ENCODE results near the gene RTN4IP1.
A peak's percentile ranks its signal among the peaks of the same experiment; 100 is the strongest.
"Not testable (repeated sequence)": the region's sequence is repeated elsewhere in the genome, so short reads cannot be mapped to it uniquely, and the experiment has no call there.

The RTN4IP1 gene

GRCh38 chr6:106626485-106626884 lies 2.8 kb downstream of the RTN4IP1 start:
- no peak for DNase-seq

DNA sequence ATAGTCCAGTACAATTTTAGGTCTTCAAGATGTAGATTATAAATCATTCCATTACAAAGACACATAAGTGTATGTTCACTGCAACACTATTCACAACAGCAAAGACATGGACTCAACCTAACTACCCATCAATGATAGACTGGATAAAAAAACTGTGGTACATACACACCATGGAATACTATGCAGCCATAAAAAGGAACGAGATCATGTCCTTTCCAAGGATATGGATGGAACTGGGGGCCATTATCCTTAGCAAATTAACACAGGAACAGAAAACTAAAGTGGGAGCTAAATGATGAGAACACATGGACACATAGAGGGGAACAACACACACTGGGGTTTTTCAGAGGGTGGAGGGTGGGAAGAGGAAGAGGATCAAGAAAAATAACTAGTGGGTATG lies 6.3 kb downstream of the RTN4IP1 start:
- DNase-seq: no peak

GRCh38 chr6:106622412-106622811 lies 6.9 kb downstream of the RTN4IP1 start:
- no peak for DNase-seq

DNA sequence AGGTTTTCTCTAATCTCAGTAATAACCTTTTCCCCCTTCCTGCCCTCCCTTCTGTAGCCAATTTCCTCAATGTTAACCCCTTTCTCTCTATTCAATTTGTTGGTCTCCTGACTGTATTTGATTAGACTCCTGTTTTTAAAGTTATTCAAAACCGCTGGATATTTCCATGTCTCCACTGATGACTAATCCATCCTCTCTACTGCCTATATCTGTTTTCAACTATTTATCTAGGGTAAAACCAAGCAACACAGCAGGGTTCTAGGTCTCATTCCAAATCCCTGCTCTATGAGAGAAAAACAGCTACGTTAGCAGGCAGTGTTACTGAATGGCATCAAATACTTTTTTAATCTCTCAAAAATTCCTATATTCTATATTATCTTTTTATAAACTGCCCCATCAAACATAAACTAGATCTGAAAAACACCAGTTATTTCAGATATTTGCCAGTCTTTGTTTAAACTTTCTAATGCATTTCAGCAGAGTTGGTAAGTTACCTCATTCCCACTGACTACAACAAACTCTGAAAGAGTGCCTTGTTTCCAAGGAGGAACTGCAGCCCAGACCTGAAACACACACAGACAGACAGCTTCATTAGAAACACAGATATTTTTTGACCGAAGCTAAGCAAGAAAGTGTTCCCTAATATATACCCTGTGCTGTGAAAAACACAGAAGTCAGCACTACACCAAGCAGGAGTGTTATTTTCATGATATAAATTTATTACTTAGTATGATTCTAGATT lies 8.2 kb downstream of the RTN4IP1 start:
- DNase-seq: no peak

- DNase-seq: no peak
Observed at GRCh38 chr6:106619223-106619622, 10.1 kb downstream of the RTN4IP1 start.

DNA sequence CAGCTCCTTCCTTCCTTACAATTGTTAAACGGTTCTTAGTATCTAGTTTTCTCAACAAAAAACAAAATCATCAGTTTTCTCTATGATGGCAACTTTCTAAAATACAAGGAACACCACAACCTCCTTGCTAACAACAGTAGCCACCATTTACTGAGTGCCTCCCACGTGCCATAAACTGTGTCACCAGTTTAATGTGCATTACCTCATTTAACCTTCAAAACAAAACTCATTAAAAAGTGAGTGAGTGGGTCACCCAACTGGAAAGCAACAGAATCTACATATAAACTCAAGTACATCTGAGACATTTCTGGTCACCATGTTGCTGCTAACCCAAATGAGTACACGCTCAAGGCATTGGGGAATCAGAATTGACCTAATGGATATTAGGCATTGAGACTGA lies 11.0 kb downstream of the RTN4IP1 start:
- no peak for DNase-seq

- no peak for DNase-seq
Observed at GRCh38 chr6:106617857-106618256, 11.4 kb downstream of the RTN4IP1 start.

GRCh38 chr6:106617302-106617701 lies 12.0 kb downstream of the RTN4IP1 start:
- DNase-seq: no peak

- no peak for DNase-seq
Observed at GRCh38 chr6:106614592-106615257, 14.6 kb downstream of the RTN4IP1 start.

DNA sequence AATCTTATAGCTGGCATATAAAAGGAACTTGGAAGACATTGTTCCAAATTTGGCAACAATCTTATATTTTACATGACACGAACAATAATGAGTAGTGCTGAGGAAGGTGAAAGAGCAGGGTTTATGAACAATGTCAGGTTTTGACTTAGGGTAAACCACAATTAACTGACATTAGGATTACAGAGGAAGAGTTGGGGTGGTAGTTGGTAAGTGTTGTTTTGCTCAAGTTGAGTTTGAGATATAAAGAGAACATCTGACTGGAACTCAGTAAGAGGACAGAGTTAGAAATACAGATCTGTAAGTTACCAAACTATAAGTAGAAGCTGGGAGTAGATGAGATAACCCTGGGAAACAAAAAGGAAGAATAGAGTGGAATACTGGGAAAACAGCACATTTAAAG lies 15.1 kb downstream of the RTN4IP1 start:
- DNase-seq: no peak

DNA sequence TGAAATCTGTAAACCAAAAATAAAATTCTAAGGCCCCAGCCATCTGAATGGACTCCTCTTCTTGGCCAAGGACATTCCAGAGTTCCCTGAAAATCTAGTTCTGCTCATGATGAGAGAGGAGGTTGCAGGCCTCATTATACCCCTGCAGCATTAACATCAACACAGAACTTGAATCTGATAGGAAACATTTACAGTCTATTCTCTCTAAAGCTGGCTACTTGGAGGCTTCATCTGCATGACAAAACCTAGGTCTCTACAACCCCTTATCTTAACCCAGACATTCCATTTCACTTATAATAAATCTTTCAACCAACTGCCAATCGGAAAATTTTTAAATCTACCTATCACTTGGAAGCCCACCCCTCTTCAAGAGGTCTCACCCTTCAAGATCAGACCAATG lies 15.7 kb downstream of the RTN4IP1 start:
- DNase-seq: no peak

DNA sequence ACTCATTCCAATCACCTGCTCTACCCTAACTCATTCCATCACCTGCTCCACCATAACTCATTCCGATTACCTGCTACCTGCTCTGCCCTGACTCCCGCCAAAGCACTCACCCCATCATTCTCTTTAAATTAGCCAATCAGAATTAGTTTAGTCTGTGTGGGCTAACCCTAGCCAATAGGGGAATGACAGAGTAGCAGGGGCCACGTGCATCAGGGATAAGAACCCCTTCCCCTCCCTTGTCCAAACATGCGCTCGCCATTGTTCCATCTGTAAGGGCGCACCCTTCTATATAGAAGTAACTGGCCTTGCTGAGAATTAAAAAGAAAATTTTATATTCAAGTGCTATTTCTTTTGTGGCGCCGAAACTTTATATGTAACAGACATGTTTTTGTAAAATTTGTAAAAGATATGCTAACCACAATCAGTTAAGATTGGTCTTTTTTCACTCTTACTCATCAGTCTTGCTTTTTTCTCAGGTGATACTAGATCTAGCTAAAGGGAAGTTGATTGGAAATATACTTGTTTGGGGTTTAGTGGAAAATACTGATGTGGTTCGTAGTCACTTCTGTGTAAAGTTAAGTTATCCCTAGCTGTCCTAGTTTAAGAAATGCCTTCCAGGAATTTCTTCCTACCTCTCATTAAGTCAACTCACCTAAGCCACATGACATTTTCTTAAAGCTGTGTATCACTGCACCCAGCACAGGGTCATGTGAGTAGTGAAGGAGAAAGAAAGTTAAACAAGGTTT lies 16.5 kb downstream of the RTN4IP1 start:
- no peak for DNase-seq

DNA sequence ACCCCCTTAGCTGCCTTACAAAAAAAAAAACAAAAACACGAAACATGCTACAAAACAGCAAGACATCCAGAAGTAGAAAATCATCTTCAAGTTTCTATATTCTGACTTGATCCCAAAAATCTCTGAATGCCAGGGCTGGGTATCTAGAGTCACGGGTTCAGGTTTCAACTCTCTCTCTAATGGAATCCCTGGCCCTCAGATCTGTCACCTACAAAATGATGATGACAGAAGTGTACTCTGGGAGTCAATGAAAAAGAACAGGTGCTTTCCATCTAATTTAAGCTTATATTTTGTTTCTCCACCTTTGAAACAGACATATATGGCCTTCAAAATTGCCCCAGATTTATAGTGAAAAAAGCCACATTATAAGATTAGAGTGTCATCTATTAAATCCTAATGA lies 18.3 kb downstream of the RTN4IP1 start:
- DNase-seq: no peak

GRCh38 chr6:106609699-106610098 lies 19.6 kb downstream of the RTN4IP1 start:
- DNase-seq: peak; percentile 30 to 54

- DNase-seq: peak; percentile 40 to 58
Observed at GRCh38 chr6:106608080-106608668, 21.1 kb downstream of the RTN4IP1 start.

GRCh38 chr6:106600329-106600728 lies 29.0 kb downstream of the RTN4IP1 start:
- no peak for DNase-seq

DNA sequence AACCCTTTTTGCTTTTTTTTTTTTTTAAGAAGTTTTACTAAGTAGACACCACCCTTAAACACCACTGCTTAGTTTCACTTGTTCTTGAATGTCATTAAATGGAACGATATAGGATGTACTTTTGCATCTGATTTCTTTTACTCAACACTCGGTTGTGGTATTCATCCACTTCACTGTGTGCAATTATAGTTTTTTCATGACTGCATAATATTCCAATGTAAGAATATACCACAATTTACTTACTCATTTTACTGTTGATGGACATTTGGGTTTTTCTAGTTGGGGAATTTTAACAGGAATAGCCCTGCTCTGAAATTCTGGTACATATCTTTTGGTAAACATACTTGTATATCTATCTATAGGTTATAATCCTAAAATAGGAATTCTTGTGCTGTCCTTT lies 29.9 kb downstream of the RTN4IP1 start:
- DNase-seq: no peak

- no peak for DNase-seq
Observed at GRCh38 chr6:106591111-106591825, 38.0 kb downstream of the RTN4IP1 start.

DNA sequence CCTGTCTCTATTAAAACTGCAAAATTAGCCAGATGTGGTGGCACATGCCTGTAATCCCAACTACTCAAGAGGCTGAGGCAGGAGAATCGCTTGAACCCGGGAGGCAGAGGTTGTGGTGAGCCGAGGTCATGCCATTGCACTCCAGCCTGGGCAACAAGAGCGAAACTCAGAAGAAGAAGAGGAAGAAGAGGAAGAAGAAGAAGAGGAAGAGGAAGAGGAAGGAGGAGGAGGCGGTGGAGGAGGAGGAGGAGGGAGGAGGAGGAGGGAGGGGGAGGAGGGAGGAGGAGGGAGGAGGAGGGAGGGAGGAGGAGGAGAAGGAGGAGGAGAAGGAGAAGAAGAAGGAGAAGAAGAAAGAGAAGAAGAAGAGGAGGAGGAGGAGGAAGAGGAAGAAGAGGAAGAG lies 40.4 kb downstream of the RTN4IP1 start:
- DNase-seq: not testable (repeated sequence)

DNA sequence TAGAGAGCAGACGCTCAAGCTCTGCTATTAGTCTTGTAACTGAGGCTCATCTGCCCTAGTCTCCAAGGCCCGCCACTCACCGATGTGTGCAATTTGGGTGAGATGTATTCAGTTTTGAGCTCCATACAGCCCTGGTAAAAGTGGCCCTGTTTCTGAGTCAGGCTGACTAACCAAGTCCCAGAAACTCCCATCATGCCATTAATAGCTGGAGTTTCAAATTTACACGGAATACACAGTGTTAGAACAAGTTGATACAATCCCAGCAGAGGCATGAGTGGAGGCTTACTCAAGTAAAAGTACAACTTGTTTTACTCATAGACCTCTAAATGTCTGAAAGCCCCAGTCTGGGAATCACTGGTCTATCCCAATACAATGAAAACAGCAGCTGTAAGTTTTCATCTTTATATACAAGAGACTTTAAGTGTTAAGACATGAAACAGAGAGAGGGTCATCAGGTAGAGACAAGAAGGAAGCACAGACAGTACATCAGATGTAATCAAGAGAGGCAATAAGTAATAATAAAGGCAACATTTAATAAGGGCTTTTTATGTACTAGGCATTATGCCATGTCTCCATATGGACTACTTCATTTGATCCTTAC lies 42.4 kb downstream of the RTN4IP1 start:
- DNase-seq: no peak

DNA sequence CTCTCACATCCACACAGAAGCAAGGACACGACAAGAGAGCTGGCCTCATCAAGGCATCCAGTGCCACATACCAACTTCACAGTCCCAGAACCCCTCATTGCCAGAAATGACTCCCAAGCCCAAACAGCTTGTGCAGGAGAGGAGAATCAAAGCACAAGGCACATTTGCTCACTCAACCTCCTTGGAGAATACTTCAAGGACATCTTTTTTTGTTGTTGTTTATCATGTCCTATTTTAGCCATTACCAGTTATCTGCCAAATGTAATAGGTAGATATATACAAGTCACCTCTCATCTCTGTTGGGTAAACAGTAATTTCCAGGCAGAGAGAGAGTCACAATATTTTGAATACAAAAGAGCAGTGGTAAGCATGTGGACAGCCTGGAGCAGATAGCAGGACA lies 47.8 kb downstream of the RTN4IP1 start:
- DNase-seq: no peak

DNA sequence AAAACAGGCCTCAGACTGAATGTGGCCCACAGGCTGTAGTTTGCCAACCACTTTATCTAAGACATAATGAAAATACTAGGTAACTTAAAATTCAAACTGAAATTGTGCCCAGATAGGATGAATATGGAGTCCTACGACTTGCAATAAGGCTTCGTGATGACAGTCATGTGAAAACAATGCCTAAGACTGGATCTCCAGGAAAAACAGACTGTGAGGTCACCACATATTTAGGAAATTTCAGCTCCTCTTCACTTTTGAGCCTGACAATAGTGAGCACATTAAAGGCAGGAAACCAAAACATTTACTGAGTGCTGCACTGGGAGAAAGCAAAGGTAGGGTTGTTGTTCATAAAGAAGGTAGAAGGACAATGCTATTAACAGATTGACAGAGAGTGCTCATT lies 50.0 kb downstream of the RTN4IP1 start:
- no peak for DNase-seq

Measured in SHP77 (cell line).